NCI-H446 treated with DMSO at 0.1 percent for 48 hours (cell line): ENCODE measurements around the gene RBSN.

ENCODE experiments used
- DNase-seq: peaks from one replicate; lab custom pipeline; 2025; lab: John Stamatoyannopoulos, UW

Gene RBSN

GRCh38 chr3:15099364-15100098 lies 583 bp upstream of the RBSN start:
- DNase-seq: no peak

- no peak for DNase-seq
These were observed 1.1 kb downstream of the RBSN start for GRCh38 chr3:15097891-15098290.

- no peak for DNase-seq
These were observed 2.9 kb downstream of the RBSN start for GRCh38 chr3:15096046-15096445.

- no peak for DNase-seq
These were observed 4.6 kb downstream of the RBSN start for GRCh38 chr3:15094187-15094875.

- DNase-seq: no peak
These were observed 6.3 kb downstream of the RBSN start for GRCh38 chr3:15092686-15093085.

GRCh38 chr3:15091575-15091974 lies 7.4 kb downstream of the RBSN start:
- no peak for DNase-seq

GRCh38 chr3:15089201-15089600 lies 9.7 kb downstream of the RBSN start:
- no peak for DNase-seq

- no peak for DNase-seq
These were observed 12.2 kb downstream of the RBSN start for GRCh38 chr3:15086699-15087098.

- no peak for DNase-seq
These were observed 12.7 kb downstream of the RBSN start for GRCh38 chr3:15086263-15086662.

- DNase-seq: no peak
These were observed 15.7 kb downstream of the RBSN start for GRCh38 chr3:15083252-15083651.

- no peak for DNase-seq
These were observed 16.8 kb downstream of the RBSN start for GRCh38 chr3:15081960-15082664.

- no peak for DNase-seq
These were observed 19.9 kb downstream of the RBSN start for GRCh38 chr3:15079091-15079490.

GRCh38 chr3:15074500-15074899 lies 24.4 kb downstream of the RBSN start:
- no peak for DNase-seq

- DNase-seq: no peak
These were observed 27.2 kb downstream of the RBSN start for GRCh38 chr3:15071699-15072098.

GRCh38 chr3:15069441-15069840 lies 29.5 kb downstream of the RBSN start:
- DNase-seq: no peak

GRCh38 chr3:15066467-15066866 lies 32.5 kb downstream of the RBSN start:
- no peak for DNase-seq

GRCh38 chr3:15065550-15066007 lies 33.4 kb downstream of the RBSN start:
- no peak for DNase-seq

- peak; percentile 72 for DNase-seq
These were observed 34.0 kb downstream of the RBSN start, which contains the start of gene MRPS25 for GRCh38 chr3:15064835-15065549. Gene MRPS25, minus strand, starts transcription at chr3:15065315. Its CDS starts 121 bp downstream, at chr3:15065194.

GRCh38 chr3:15064299-15064834 lies 34.6 kb downstream of the RBSN start:
- DNase-seq: no peak

GRCh38 chr3:15063656-15064286 lies 35.2 kb downstream of the RBSN start:
- no peak for DNase-seq

- no peak for DNase-seq
These were observed 35.7 kb downstream of the RBSN start for GRCh38 chr3:15063238-15063637.
